ENCODE results near the gene TSEN2. TPM values are rescaled to one million over a fixed set of nuclear protein-coding genes. Genes with fewer than 3 reads are reported as not detected.

TSEN2 gene
- total RNA-seq, 1 experiment from 2014 or later = 22.0 TPM

DNA sequence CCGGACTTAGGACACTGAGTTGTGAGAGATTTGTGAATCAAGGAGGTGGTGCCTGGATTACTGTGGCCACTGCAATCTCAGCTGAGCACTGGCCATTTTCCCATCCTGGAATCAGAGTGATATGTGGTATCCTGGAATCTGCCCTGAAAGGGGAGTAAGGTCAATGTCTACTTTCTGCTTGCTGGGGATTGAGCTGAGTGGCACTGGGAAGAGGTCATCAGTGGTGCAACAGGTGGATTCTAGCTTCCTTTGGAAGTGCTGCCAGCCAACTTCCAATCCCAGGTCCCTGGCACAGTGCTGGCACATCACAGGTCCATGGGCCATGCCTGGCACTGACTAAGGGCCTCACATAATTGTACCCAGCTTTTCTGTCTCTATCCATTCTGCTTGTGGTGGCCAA, 20.6 kb upstream of the TSEN2 start:
- CTCF ChIA-PET = no interaction called here
- POLR2A ChIA-PET = no interaction called here
- BruUV-seq (replicated peaks) = no TSS peak
- Histone ChIP-seq H3K36me3 (ENCODE audit: control insufficient read depth, insufficient read depth, low read length) (no peaks in the 10 kb centered on the region), H3K4me1 (ENCODE audit: control insufficient read depth, insufficient read depth, low read length) (no peaks in the 10 kb centered on the region), H3K4me3 (ENCODE audit: low read depth in 2 of 2, low read length in 2 of 2) (no peak overlapping the region), H3K27me3 (ENCODE audit: control insufficient read depth, insufficient read depth, low read length) (no peaks in the 10 kb centered on the region), H3K27ac (ENCODE audit: low read length) (peak overlapping the region; percentile 72; the same call in 1 of the 2 replicates), H3K9me3 (ENCODE audit: control insufficient read depth, insufficient read depth, low read depth, low read length) (no peaks in the 10 kb centered on the region)
- DNase-seq (ENCODE audit: low read depth, low spot score) (no peak), ATAC-seq (no peak)
- intact Hi-C loops (cut with micrococcal nuclease; ENCODE audit: unreplicated experiment) = no loop called here
- in situ Hi-C loops (cut with HindIII; ENCODE audit: low pct_unique_long_range_greater_than_20kb, low sequenced_read_pairs) = no loop called here
- no peak for TF ChIP-seq TCF7L2 (IDR thresholded peaks at IDR 0.05; ENCODE audit: low read depth, low read length)
- TF ChIP-seq, protein P1, sequence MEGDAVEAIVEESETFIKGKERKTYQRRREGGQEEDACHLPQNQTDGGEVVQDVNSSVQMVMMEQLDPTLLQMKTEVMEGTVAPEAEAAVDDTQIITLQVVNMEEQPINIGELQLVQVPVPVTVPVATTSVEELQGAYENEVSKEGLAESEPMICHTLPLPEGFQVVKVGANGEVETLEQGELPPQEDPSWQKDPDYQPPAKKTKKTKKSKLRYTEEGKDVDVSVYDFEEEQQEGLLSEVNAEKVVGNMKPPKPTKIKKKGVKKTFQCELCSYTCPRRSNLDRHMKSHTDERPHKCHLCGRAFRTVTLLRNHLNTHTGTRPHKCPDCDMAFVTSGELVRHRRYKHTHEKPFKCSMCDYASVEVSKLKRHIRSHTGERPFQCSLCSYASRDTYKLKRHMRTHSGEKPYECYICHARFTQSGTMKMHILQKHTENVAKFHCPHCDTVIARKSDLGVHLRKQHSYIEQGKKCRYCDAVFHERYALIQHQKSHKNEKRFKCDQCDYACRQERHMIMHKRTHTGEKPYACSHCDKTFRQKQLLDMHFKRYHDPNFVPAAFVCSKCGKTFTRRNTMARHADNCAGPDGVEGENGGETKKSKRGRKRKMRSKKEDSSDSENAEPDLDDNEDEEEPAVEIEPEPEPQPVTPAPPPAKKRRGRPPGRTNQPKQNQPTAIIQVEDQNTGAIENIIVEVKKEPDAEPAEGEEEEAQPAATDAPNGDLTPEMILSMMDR (IDR thresholded peaks at IDR 0.05) = no peak
- TF ChIP-seq, protein P2, sequence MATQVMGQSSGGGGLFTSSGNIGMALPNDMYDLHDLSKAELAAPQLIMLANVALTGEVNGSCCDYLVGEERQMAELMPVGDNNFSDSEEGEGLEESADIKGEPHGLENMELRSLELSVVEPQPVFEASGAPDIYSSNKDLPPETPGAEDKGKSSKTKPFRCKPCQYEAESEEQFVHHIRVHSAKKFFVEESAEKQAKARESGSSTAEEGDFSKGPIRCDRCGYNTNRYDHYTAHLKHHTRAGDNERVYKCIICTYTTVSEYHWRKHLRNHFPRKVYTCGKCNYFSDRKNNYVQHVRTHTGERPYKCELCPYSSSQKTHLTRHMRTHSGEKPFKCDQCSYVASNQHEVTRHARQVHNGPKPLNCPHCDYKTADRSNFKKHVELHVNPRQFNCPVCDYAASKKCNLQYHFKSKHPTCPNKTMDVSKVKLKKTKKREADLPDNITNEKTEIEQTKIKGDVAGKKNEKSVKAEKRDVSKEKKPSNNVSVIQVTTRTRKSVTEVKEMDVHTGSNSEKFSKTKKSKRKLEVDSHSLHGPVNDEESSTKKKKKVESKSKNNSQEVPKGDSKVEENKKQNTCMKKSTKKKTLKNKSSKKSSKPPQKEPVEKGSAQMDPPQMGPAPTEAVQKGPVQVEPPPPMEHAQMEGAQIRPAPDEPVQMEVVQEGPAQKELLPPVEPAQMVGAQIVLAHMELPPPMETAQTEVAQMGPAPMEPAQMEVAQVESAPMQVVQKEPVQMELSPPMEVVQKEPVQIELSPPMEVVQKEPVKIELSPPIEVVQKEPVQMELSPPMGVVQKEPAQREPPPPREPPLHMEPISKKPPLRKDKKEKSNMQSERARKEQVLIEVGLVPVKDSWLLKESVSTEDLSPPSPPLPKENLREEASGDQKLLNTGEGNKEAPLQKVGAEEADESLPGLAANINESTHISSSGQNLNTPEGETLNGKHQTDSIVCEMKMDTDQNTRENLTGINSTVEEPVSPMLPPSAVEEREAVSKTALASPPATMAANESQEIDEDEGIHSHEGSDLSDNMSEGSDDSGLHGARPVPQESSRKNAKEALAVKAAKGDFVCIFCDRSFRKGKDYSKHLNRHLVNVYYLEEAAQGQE (IDR thresholded peaks at IDR 0.05; ENCODE audit: insufficient read depth in 1 of 2, low read depth in 2 of 2, low read length in 1 of 2) = no peak
- no peak for TF ChIP-seq POLR2AphosphoS5 (IDR thresholded peaks at IDR 0.05; ENCODE audit: low read depth, low read length)
- TF ChIP-seq SIN3A (IDR thresholded peaks at IDR 0.05; ENCODE audit: borderline replicate concordance, insufficient read depth, low read depth, low read length) = no peak

DNA sequence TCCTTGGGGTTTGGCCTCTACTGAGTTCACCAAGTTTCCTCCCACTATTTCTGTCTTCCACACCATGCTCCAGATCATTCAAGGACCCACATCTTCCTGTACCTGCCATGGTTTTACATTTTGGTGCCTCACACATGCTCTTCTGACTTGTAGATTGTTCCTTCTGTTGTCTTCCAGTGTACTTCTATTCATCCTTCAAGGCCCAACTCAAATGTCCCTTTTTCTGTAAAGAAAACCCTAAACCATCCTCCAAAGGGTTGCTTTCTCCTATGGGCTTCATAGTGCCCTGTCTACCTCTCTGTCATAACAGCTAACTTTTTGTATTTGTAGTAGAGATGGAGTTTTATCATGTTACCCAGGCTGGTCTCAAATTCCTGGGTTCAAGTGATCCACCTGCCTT, 20.1 kb upstream of the TSEN2 start:
- no peaks in the 10 kb centered on the region for H3K4me1 ChIP-seq (ENCODE audit: control insufficient read depth, insufficient read depth, low read length)
- CTCF ChIA-PET = no interaction called here
- H3K9me3 ChIP-seq (ENCODE audit: control insufficient read depth, insufficient read depth, low read depth, low read length) = no peaks in the 10 kb centered on the region
- POLR2A ChIA-PET = no interaction called here
- DNase-seq (ENCODE audit: low read depth, low spot score) (no peak), ATAC-seq (no peak)
- TF ChIP-seq SIN3A (IDR thresholded peaks at IDR 0.05; ENCODE audit: borderline replicate concordance, insufficient read depth, low read depth, low read length) = no peak
- in situ Hi-C loops (cut with HindIII; ENCODE audit: low pct_unique_long_range_greater_than_20kb, low sequenced_read_pairs) (no loop called here), intact Hi-C loops (cut with micrococcal nuclease; ENCODE audit: unreplicated experiment) (no loop called here)
- H3K27ac ChIP-seq (ENCODE audit: low read length) = peak overlapping the region; percentile 72
- H3K27me3 ChIP-seq (ENCODE audit: control insufficient read depth, insufficient read depth, low read length) = no peaks in the 10 kb centered on the region
- no peak overlapping the region for H3K4me3 ChIP-seq (ENCODE audit: low read depth in 2 of 2, low read length in 2 of 2)
- H3K36me3 ChIP-seq (ENCODE audit: control insufficient read depth, insufficient read depth, low read length) = no peaks in the 10 kb centered on the region
- BruUV-seq (replicated peaks) = no TSS peak

DNA sequence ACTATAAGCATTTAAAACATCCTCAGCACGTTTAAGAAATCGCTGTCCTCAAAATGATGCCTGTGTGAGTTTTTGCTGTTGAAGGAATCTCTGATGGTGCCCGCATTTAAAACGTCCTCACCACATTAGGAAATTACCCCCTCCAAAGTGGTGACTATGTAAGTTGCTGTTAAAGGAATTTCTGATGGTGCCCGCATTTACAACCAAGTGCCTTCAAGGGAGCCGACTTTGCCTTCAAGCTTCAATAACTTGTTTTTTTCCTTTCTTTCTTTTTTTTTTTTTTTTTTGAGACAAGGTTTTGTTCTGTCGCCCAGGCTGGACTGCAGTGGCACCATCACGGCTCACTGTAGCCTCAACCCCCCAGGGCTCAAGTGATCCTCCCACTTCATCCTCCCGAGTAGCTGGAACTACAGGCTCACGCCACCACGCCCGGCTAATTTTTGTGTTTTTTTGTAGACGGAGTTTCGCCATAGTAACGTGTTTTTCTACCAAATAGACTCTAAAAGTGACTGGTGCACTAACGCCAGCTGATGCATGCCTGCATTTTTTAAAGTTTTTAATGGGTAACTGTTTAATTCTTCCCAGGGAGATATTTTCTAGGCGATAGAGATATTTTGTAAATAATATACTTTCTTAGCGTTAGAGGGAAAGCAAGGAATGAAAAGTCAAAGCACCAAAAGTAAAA, 19.0 kb upstream of the TSEN2 start:
- intact Hi-C loops (cut with micrococcal nuclease; ENCODE audit: unreplicated experiment) = no loop called here
- Histone ChIP-seq H3K27me3 (ENCODE audit: control insufficient read depth, insufficient read depth, low read length) (no peaks in the 10 kb centered on the region), H3K9me3 (ENCODE audit: control insufficient read depth, insufficient read depth, low read depth, low read length) (no peaks in the 10 kb centered on the region), H3K4me3 (ENCODE audit: low read depth in 2 of 2, low read length in 2 of 2) (no peak overlapping the region), H3K4me1 (ENCODE audit: control insufficient read depth, insufficient read depth, low read length) (no peaks in the 10 kb centered on the region), H3K27ac (ENCODE audit: low read length) (peak overlapping the region; percentile 72), H3K36me3 (ENCODE audit: control insufficient read depth, insufficient read depth, low read length) (no peaks in the 10 kb centered on the region)
- TF ChIP-seq, protein P1 (IDR thresholded peaks at IDR 0.05) = no peak
- no peak for TF ChIP-seq POLR2AphosphoS5 (IDR thresholded peaks at IDR 0.05; ENCODE audit: low read depth, low read length)
- TF ChIP-seq, protein P2 (IDR thresholded peaks at IDR 0.05; ENCODE audit: insufficient read depth in 1 of 2, low read depth in 2 of 2, low read length in 1 of 2) = no peak
- BruUV-seq (replicated peaks) = no TSS peak
- ChIA-PET CTCF (no interaction called here), POLR2A (interaction anchor here (0.6 kb wide), 2 partner anchors 59 to 151 kb away, joined by 4 to 6 read pairs; no protein-coding TSS in a partner anchor)
- ATAC-seq (no peak), DNase-seq (ENCODE audit: low read depth, low spot score) (no peak)
- in situ Hi-C loops (cut with HindIII; ENCODE audit: low pct_unique_long_range_greater_than_20kb, low sequenced_read_pairs) = no loop called here
